Activated naive CD8-positive, alpha-beta T cell treated with anti-CD3 and anti-CD28 coated beads, Interleukin-2, amount 50 U/mL, for 16 hours (primary cell): ENCODE measurements around the gene NFATC2.
"Not testable (repeated sequence)": the region's sequence is repeated elsewhere in the genome, so short reads cannot be mapped to it uniquely, and the experiment has no call there.

Experiments used
- DNase-seq: peaks from one replicate; pipeline ENCODE4 v3.0.0-alpha.2; 2020; ENCODE audit warnings: low read depth, low spot score

The NFATC2 gene

DNA sequence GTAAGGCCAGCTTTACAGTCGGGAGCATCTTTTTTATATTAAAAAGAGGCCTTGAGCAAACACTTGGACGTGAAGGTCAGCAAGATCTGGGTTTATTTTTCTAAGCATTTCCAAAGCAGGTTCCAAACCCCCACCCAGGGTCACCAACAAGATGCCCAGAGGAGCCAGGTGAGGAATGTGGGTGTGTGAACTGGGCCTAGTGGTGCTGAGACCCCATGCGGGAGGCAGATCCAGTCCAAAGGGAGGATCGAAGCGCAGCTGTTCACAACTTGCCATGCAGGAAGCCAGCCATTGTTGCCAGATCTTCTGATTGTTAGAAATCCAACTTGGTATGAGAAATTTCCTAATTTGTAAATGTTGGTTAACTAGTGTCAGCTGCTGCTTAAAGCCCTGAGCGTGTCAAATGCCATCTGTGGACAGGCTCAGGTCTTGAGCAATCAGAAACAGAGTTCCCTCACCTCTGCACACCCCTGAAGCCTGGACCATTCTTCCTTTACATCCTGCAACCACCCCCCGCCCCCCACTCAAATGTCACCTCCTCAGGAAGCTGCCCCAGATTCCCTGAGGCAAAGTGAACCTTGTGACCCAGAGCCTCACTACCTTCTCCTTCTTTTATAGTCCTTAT, 46.5 kb downstream of the NFATC2 start:
- DNase-seq = no peak

DNA sequence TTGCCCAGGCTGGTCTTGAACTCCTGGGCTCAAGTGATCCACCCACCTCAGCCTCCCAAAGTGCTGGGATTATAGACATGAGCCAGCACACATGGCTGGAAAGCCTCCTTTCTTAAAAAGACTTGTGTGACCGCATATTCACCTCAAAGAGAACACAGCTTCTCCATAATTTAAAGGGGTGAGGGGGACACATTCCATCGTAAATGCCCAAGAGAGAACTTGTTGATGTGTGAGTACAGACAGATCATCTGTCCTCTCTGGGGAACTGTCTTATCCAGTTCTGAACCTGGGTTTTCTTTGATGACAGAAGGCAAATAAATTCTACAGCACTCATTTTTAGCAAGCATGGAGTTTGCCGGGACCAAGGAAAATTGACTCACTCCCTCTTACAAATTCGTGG, 47.2 kb downstream of the NFATC2 start:
- no peak for DNase-seq

- no peak for DNase-seq
Observed at GRCh38 chr20:51494241-51495110, 48.0 kb downstream of the NFATC2 start.

- no peak for DNase-seq
Observed at GRCh38 chr20:51493346-51493791, 49.1 kb downstream of the NFATC2 start.

DNA sequence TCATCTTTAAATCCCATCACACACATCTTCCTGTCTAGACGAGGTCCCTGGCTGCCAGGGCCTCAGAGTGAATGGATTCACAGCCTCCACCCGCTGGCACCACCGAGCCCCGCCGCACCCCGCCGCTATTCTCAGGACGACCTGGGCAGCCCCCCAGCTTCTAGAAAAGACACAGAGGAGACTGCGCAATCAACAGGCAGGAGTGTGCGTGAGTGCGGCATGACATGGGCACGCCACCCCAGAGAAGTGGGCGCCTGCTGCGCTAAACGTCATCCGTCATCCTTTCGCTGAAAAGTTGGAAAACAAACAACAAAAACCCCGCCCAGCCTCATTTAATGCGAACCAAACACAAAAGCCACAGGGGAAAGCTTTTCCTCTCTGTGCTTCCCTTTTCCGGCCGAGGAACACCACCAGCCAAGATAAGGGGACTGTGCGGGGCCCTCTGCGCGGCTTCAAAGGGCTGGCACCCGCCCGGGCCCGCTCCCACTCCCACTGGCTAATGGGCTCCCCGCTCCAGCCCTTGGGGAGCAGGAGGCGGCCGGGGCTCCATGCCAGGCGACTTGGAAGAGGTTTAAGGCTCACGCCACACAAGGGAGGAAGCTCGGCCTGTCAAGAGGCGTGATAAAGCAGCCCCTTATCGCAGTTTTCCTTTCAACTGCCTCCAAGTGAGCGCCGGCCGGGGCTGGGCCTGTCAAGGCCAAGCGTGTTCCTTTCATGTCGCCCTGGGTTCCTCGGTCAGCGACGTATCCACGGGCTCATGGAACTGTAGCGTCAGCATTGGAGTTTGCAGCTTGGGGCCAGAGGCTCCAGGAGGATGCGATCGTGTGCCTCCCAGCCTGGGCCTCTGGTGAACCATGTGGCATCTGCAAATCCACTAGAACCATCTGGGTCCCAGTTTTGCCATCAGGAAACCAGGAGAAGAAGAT, 50.1 kb downstream of the NFATC2 start:
- DNase-seq = no peak

GRCh38 chr20:51491393-51491792, 51.1 kb downstream of the NFATC2 start:
- DNase-seq = no peak

GRCh38 chr20:51490635-51491034, 51.9 kb downstream of the NFATC2 start:
- DNase-seq = no peak

- DNase-seq = no peak
Observed at GRCh38 chr20:51489611-51490010, 52.9 kb downstream of the NFATC2 start.

- no peak for DNase-seq
Observed at GRCh38 chr20:51488331-51488730, 54.2 kb downstream of the NFATC2 start.

- DNase-seq = no peak
Observed at GRCh38 chr20:51487565-51488268, 54.8 kb downstream of the NFATC2 start.

DNA sequence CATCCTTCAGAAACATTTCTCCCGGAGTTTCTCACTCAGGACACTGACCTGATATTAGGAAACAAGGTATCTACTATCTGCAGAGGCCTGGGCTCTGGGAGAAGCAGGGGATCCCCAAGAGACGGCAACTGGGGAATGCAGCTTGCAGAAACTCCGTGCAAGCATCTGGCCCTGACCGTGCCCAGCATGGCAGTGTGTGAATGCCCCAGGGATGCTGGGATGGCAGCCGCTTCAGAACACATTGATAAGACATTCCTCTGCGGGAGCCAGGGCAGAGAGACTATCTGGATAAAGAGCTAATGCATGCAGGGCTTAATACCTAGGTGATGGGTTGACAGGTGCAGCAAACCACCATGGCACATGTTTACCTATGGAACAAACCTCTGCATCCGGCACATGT, 55.4 kb downstream of the NFATC2 start:
- no peak for DNase-seq

DNA sequence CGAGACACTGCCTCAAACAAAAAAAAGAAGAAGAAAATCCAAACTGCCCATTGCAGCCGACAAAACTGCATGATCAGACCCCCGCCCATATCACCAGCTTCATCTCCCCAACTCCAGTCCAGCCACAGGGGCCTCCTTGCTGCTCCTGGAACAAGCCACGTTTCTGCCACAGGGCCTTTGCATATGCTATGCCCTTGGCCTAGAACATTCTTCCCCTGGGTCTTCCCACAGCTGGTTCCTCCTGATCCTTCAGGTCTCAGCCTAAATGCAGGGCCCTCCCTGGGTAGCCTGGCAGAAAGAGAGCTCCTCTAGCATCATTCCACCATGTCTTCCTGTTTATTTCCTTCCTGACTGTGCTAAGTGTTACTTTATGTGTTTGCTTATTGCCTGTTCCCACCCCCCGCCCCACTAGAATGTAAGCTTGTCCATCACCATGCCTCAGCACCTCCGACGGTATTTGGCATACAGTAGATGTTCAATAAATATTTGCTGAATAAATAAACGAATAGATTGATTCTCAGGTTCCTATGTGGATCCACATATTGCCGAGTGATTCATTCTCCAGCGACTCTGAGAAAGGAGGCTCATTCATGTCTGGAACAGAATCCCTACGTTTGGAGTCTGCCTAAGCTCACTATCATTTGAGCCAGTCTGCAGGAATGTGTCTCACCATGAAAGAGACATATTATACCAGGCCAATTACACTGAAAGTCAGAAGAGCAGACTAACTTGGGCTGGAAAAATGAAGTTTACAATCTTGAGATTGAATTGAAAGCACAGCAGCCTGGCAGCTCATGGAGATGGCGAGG, 56.1 kb downstream of the NFATC2 start:
- DNase-seq = no peak

DNA sequence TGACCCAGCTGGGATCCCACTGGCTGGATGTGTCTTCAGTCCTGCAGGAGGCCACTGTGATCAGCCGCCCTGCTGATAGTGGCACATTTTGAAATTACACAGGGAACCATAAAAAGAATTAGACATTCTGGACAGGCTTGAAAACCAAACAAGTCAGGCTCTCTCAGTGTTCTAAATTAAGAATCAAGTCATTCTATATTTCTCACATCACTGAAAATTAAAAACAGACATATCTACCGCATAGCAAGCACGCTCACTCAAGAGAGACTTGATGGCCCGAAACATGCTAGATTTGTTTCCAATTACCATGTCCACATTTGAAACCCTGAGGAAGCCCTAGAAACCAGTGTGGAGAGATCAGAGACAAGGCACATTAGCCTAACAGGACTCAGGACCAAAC, 57.7 kb downstream of the NFATC2 start:
- no peak for DNase-seq

DNA sequence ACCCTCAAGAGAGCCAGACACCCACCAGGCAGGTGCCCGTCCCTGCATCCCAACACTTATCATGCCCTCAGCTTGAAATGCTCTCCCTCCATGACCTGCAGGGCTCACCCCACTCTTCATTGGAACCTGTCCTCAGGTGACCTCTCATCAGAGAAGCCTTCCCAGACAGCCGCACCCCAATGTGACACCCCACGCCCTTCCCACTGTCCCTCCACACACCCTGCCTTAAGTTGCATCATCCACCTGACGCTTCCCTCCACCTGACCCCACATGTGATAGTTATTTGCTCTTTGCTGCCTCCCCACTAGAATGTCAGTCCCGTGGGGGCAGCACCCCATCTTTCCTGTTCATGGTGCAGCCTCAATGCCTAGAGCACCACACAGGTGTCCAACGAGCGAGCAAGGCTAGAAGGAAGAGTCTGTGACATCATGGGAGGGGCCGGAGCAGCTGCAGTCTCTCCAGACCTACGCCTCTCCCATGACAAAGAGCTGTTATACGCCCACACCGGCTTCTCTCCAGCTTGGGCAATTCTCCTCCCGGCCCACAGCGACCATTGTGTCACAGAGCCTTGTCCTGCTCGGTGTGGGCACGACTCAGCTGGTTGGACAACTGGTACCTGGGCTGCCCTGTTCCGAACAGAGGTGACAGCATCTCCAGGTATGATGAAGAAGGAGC, 58.2 kb downstream of the NFATC2 start:
- no peak for DNase-seq

DNA sequence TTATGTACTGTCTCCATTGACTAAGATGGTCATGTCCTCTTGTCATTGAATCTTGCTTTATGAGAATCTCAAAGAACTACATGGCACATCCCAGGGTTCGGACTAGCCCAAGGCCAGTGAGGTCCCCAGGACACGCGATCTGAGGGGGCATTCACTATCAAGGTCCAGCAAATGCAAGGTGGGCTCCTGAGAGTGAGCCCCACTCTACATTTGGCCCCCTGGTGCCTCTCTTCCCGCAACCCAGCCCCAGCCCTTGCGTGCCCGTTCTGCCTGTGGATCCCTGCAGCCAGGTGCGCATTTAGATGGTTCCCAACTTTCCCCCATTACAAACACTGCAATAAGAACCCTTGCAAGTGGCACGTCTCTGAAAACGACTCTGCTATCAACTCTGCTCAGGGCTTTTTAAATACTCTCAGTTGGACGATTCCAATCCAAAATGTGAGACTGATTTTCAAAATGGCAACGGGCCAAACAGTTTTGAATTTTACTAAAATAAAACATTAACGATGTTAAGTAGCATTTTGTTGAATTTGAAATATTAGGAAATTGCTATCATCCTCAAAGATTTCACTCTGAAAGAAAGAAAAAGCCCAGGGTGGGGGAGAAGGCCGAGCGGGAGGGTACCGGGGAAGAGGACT, 59.6 kb downstream of the NFATC2 start:
- DNase-seq = no peak

- peak; percentile 22 for DNase-seq
Observed at GRCh38 chr20:51481341-51481914, 61.1 kb downstream of the NFATC2 start.

DNA sequence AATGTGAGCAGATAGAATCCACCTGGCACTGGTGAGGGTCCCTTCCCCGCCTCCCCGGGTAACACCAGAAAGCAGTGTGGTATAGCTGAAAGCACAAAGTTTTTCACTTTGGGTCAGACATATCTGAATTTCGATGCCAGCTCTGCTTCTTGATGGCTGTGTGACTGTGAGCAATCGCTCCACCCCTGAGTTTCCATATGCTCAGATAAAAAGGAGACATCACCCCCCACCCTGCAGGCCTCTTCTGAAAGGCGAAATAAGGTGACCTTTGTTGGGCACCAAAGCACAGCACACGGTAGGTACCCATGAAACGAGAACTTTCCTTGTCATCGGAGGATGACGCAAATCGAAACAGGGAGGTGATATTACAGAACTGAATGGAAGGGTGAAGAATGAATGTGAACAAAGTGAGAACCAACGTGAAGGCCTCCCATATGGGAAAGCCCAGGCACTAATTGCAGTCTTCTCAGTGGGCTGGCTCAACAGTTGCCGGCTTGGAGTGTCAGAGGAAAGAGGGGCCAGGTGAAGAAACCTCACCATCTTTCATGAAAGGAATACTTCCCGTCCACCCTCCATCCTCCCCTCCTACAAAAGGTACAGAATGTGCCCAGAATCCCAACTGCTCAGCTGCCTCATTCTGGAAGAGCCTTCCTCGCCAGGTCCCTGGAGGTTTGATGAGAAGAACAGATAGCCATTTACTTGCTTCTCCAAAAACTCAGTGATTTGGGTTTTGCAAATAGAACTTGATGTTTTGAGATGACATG, 61.8 kb downstream of the NFATC2 start:
- peak; percentile 31 for DNase-seq

DNA sequence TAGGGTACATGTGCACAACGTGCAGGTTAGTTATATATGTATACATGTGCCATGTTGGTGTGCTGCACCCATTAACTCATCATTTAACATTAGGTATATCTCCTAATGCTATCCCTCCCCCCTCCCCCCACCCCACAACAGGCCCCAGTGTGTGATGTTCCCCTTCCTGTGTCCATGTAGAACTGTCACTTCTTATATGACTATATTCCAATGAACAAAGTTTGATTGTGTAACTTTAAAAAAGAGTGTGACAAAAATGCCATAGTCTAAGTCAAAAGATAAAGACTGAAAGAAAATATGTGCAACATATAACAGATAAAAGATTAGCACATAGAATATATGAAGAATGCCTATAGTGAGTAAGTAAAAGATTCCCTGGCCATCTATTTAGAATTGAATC, 66.4 kb downstream of the NFATC2 start:
- not testable (repeated sequence) for DNase-seq
